ENCODE measurements around the gene HMCN2. TPM values are rescaled to one million over a fixed set of nuclear protein-coding genes. Genes with fewer than 3 reads are reported as not detected.

The HMCN2 gene
- total and polyA plus RNA-seq, 2 donors: 0.90 to 2.2 TPM

- Histone ChIP-seq H3K36me3 (ENCODE audit: control insufficient read depth in 2 of 2, insufficient read depth in 2 of 2, low read length in 1 of 2) (no peaks in the 10 kb centered on the region), H3K27ac (ENCODE audit: low read depth in 1 of 2, low read length in 1 of 2) (no peak overlapping the region), H3K9me3 (ENCODE audit: control insufficient read depth in 2 of 2, insufficient read depth in 1 of 2, low read length in 1 of 2) (no peaks in the 10 kb centered on the region), H3K4me3 (ENCODE audit: low read length in 2 of 2) (no peak overlapping the region), H3K4me1 (ENCODE audit: control insufficient read depth in 2 of 2, insufficient read depth in 2 of 2, low read length in 2 of 2) (peaks cover 0 to 2% of the 10 kb centered on the region in 2 donors), H3K27me3 (ENCODE audit: control insufficient read depth in 2 of 2, insufficient read depth in 1 of 2, low read length in 1 of 2) (peaks cover 0 to 3% of the 10 kb centered on the region in 2 donors)
- 67% methylated on average over 5 of the region's 5 CpGs for WGBS
- no peak for DNase-seq (ENCODE audit: low read depth in 6 of 9, low spot score in 9 of 9)
Measured at GRCh38 chr9:130291474-130291873, 25.9 kb downstream of the HMCN2 start.

- H3K4me1 ChIP-seq (ENCODE audit: control insufficient read depth in 2 of 2, insufficient read depth in 2 of 2, low read length in 2 of 2): peaks cover 0 to 2% of the 10 kb centered on the region in 2 donors
- no peak overlapping the region for H3K27ac ChIP-seq (ENCODE audit: low read depth in 1 of 2, low read length in 1 of 2)
- H3K36me3 ChIP-seq (ENCODE audit: control insufficient read depth in 2 of 2, insufficient read depth in 2 of 2, low read length in 1 of 2): no peaks in the 10 kb centered on the region
- DNase-seq (ENCODE audit: low read depth in 6 of 9, low spot score in 9 of 9): no peak
- H3K27me3 ChIP-seq (ENCODE audit: control insufficient read depth in 2 of 2, insufficient read depth in 1 of 2, low read length in 1 of 2): peaks cover 0 to 5% of the 10 kb centered on the region in 2 donors
- H3K4me3 ChIP-seq (ENCODE audit: low read length in 2 of 2): no peak overlapping the region
- no peaks in the 10 kb centered on the region for H3K9me3 ChIP-seq (ENCODE audit: control insufficient read depth in 2 of 2, insufficient read depth in 1 of 2, low read length in 1 of 2)
- 92% methylated on average over 6 of the region's 6 CpGs for WGBS
Measured at GRCh38 chr9:130292106-130292505, 26.5 kb downstream of the HMCN2 start.

GRCh38 chr9:130294664-130295063 is 29.1 kb downstream of the HMCN2 start:
- Histone ChIP-seq H3K4me1 (ENCODE audit: control insufficient read depth in 2 of 2, insufficient read depth in 2 of 2, low read length in 2 of 2) (no peaks in the 10 kb centered on the region), H3K9me3 (ENCODE audit: control insufficient read depth in 2 of 2, insufficient read depth in 1 of 2, low read length in 1 of 2) (no peaks in the 10 kb centered on the region), H3K36me3 (ENCODE audit: control insufficient read depth in 2 of 2, insufficient read depth in 2 of 2, low read length in 1 of 2) (no peaks in the 10 kb centered on the region), H3K27ac (ENCODE audit: low read depth in 1 of 2, low read length in 1 of 2) (no peak overlapping the region), H3K27me3 (ENCODE audit: control insufficient read depth in 2 of 2, insufficient read depth in 1 of 2, low read length in 1 of 2) (peaks cover 0 to 2% of the 10 kb centered on the region in 2 donors), H3K4me3 (ENCODE audit: low read length in 2 of 2) (no peak overlapping the region)
- no peak for DNase-seq (ENCODE audit: low read depth in 6 of 9, low spot score in 9 of 9)
- 89% methylated on average over 6 of the region's 6 CpGs for WGBS

GRCh38 chr9:130295431-130295830 is 29.9 kb downstream of the HMCN2 start:
- DNase-seq (ENCODE audit: low read depth in 6 of 9, low spot score in 9 of 9): no peak

GRCh38 chr9:130295945-130296782 is 30.6 kb downstream of the HMCN2 start:
- no peak overlapping the region for H3K27ac ChIP-seq (ENCODE audit: low read depth in 1 of 2, low read length in 1 of 2)
- no peaks in the 10 kb centered on the region for H3K36me3 ChIP-seq (ENCODE audit: control insufficient read depth in 2 of 2, insufficient read depth in 2 of 2, low read length in 1 of 2)
- H3K27me3 ChIP-seq (ENCODE audit: control insufficient read depth in 2 of 2, insufficient read depth in 1 of 2, low read length in 1 of 2): peaks cover 0 to 2% of the 10 kb centered on the region in 2 donors
- no peaks in the 10 kb centered on the region for H3K9me3 ChIP-seq (ENCODE audit: control insufficient read depth in 2 of 2, insufficient read depth in 1 of 2, low read length in 1 of 2)
- 91% methylated on average over 10 of the region's 10 CpGs for WGBS
- no peaks in the 10 kb centered on the region for H3K4me1 ChIP-seq (ENCODE audit: control insufficient read depth in 2 of 2, insufficient read depth in 2 of 2, low read length in 2 of 2)
- DNase-seq (ENCODE audit: low read depth in 6 of 9, low spot score in 9 of 9): no peak
- no peak overlapping the region for H3K4me3 ChIP-seq (ENCODE audit: low read length in 2 of 2)

More at GRCh38 chr9:130295431-130295830, 29.9 kb downstream of the HMCN2 start:
- Histone ChIP-seq H3K9me3 (ENCODE audit: control insufficient read depth in 2 of 2, insufficient read depth in 1 of 2, low read length in 1 of 2) (no peaks in the 10 kb centered on the region), H3K27ac (ENCODE audit: low read depth in 1 of 2, low read length in 1 of 2) (no peak overlapping the region), H3K27me3 (ENCODE audit: control insufficient read depth in 2 of 2, insufficient read depth in 1 of 2, low read length in 1 of 2) (peaks cover 0 to 2% of the 10 kb centered on the region in 2 donors), H3K36me3 (ENCODE audit: control insufficient read depth in 2 of 2, insufficient read depth in 2 of 2, low read length in 1 of 2) (no peaks in the 10 kb centered on the region), H3K4me1 (ENCODE audit: control insufficient read depth in 2 of 2, insufficient read depth in 2 of 2, low read length in 2 of 2) (no peaks in the 10 kb centered on the region), H3K4me3 (ENCODE audit: low read length in 2 of 2) (no peak overlapping the region)
- 77% methylated on average over 11 of the region's 11 CpGs for WGBS

GRCh38 chr9:130296783-130297055 is 31.2 kb downstream of the HMCN2 start:
- Histone ChIP-seq H3K27me3 (ENCODE audit: control insufficient read depth in 2 of 2, insufficient read depth in 1 of 2, low read length in 1 of 2) (peaks cover 0 to 2% of the 10 kb centered on the region in 2 donors), H3K27ac (ENCODE audit: low read depth in 1 of 2, low read length in 1 of 2) (no peak overlapping the region), H3K4me1 (ENCODE audit: control insufficient read depth in 2 of 2, insufficient read depth in 2 of 2, low read length in 2 of 2) (no peaks in the 10 kb centered on the region), H3K9me3 (ENCODE audit: control insufficient read depth in 2 of 2, insufficient read depth in 1 of 2, low read length in 1 of 2) (no peaks in the 10 kb centered on the region), H3K4me3 (ENCODE audit: low read length in 2 of 2) (no peak overlapping the region), H3K36me3 (ENCODE audit: control insufficient read depth in 2 of 2, insufficient read depth in 2 of 2, low read length in 1 of 2) (no peaks in the 10 kb centered on the region)
- DNase-seq (ENCODE audit: low read depth in 6 of 9, low spot score in 9 of 9): no peak
- WGBS: 77% methylated on average over 2 of the region's 2 CpGs

- Histone ChIP-seq H3K4me1 (ENCODE audit: control insufficient read depth in 2 of 2, insufficient read depth in 2 of 2, low read length in 2 of 2) (no peaks in the 10 kb centered on the region), H3K27me3 (ENCODE audit: control insufficient read depth in 2 of 2, insufficient read depth in 1 of 2, low read length in 1 of 2) (peaks cover 0 to 2% of the 10 kb centered on the region in 2 donors), H3K4me3 (ENCODE audit: low read length in 2 of 2) (no peak overlapping the region), H3K27ac (ENCODE audit: low read depth in 1 of 2, low read length in 1 of 2) (no peak overlapping the region), H3K36me3 (ENCODE audit: control insufficient read depth in 2 of 2, insufficient read depth in 2 of 2, low read length in 1 of 2) (no peaks in the 10 kb centered on the region), H3K9me3 (ENCODE audit: control insufficient read depth in 2 of 2, insufficient read depth in 1 of 2, low read length in 1 of 2) (no peaks in the 10 kb centered on the region)
- 62% methylated on average over 6 of the region's 6 CpGs for WGBS
- no peak for DNase-seq (ENCODE audit: low read depth in 6 of 9, low spot score in 9 of 9)
Measured at GRCh38 chr9:130297371-130297770, 31.8 kb downstream of the HMCN2 start.

GRCh38 chr9:130298662-130299279 is 33.2 kb downstream of the HMCN2 start:
- 67% methylated on average over 15 of the region's 15 CpGs for WGBS
- peaks cover 0 to 4% of the 10 kb centered on the region in 2 donors for H3K27me3 ChIP-seq (ENCODE audit: control insufficient read depth in 2 of 2, insufficient read depth in 1 of 2, low read length in 1 of 2)

GRCh38 chr9:130299785-130300615 is 34.4 kb downstream of the HMCN2 start:
- no peak for DNase-seq (ENCODE audit: low read depth in 6 of 9, low spot score in 9 of 9)
- Histone ChIP-seq H3K36me3 (ENCODE audit: control insufficient read depth in 2 of 2, insufficient read depth in 2 of 2, low read length in 1 of 2) (no peaks in the 10 kb centered on the region), H3K27ac (ENCODE audit: low read depth in 1 of 2, low read length in 1 of 2) (no peak overlapping the region), H3K4me1 (ENCODE audit: control insufficient read depth in 2 of 2, insufficient read depth in 2 of 2, low read length in 2 of 2) (no peaks in the 10 kb centered on the region), H3K27me3 (ENCODE audit: control insufficient read depth in 2 of 2, insufficient read depth in 1 of 2, low read length in 1 of 2) (peaks cover 0 to 4% of the 10 kb centered on the region in 2 donors), H3K9me3 (ENCODE audit: control insufficient read depth in 2 of 2, insufficient read depth in 1 of 2, low read length in 1 of 2) (no peaks in the 10 kb centered on the region), H3K4me3 (ENCODE audit: low read length in 2 of 2) (no peak overlapping the region)
- 66% methylated on average over 4 of the region's 4 CpGs for WGBS

More at GRCh38 chr9:130298662-130299279, 33.2 kb downstream of the HMCN2 start:
- no peak overlapping the region for H3K27ac ChIP-seq (ENCODE audit: low read depth in 1 of 2, low read length in 1 of 2)
- no peak overlapping the region for H3K4me3 ChIP-seq (ENCODE audit: low read length in 2 of 2)
- H3K9me3 ChIP-seq (ENCODE audit: control insufficient read depth in 2 of 2, insufficient read depth in 1 of 2, low read length in 1 of 2): no peaks in the 10 kb centered on the region
- no peaks in the 10 kb centered on the region for H3K4me1 ChIP-seq (ENCODE audit: control insufficient read depth in 2 of 2, insufficient read depth in 2 of 2, low read length in 2 of 2)
- DNase-seq (ENCODE audit: low read depth in 6 of 9, low spot score in 9 of 9): peak in 5 of 9 donors; percentile 3 to 26 (median 7)
- H3K36me3 ChIP-seq (ENCODE audit: control insufficient read depth in 2 of 2, insufficient read depth in 2 of 2, low read length in 1 of 2): no peaks in the 10 kb centered on the region
